ENCODE measurements around the gene FANCE. TPM values are rescaled to one million over a fixed set of nuclear protein-coding genes. Genes with fewer than 3 reads are reported as not detected.

The FANCE gene
- total RNA-seq, 2 experiments from 2014 or later = 1.6 to 1.7 TPM

- ChIA-PET CTCF (no interaction called here), POLR2A (interaction anchor here (1.1 kb wide), 1 partner anchor 24 kb away, joined by 3 read pairs; no protein-coding TSS in a partner anchor)
- Histone ChIP-seq H3K27me3 (ENCODE audit: control insufficient read depth in 1 of 2, insufficient read depth in 2 of 2, low read length in 2 of 2) (no peaks in the 10 kb centered on the region), H3K36me3 (ENCODE audit: insufficient read depth, low read length) (peaks cover 19% of the 10 kb centered on the region), H3K4me1 (ENCODE audit: insufficient read depth, low read length) (peaks cover 3% of the 10 kb centered on the region), H3K27ac (ENCODE audit: low read depth in 1 of 2, low read length in 2 of 2) (no peak overlapping the region), H3K9me3 (ENCODE audit: control insufficient read depth in 1 of 2, insufficient read depth in 1 of 2, low read length in 2 of 2) (no peaks in the 10 kb centered on the region), H3K4me3 (ENCODE audit: low read length) (no peak overlapping the region)
- DNase-seq (no peak), ATAC-seq (ENCODE audit: poor library complexity) (no peak)
- no peaks in the 10 kb centered on the region for H3K27me3 Mint-ChIP-seq
- peaks cover 4% of the 10 kb centered on the region for H3K4me1 Mint-ChIP-seq (ENCODE audit: low read depth)
- H3K4me3 Mint-ChIP-seq = no peak overlapping the region
- intact Hi-C loops (cut with DNase I, micrococcal nuclease) = no loop called here
- no peak for TF ChIP-seq CTCF (IDR thresholded peaks at IDR 0.05)
- H3K36me3 Mint-ChIP-seq (ENCODE audit: low read depth) = peaks cover 5% of the 10 kb centered on the region
- no peaks in the 10 kb centered on the region for H3K9me3 Mint-ChIP-seq
- H3K27ac Mint-ChIP-seq = no peak overlapping the region
These were observed 24.9 kb downstream of the FANCE start for GRCh38 chr6:35477028-35477427.

- intact Hi-C loops (cut with DNase I, micrococcal nuclease) = no loop called here
- Histone ChIP-seq H3K9me3 (ENCODE audit: control insufficient read depth in 1 of 2, insufficient read depth in 1 of 2, low read length in 2 of 2) (no peaks in the 10 kb centered on the region), H3K27me3 (ENCODE audit: control insufficient read depth in 1 of 2, insufficient read depth in 2 of 2, low read length in 2 of 2) (no peaks in the 10 kb centered on the region), H3K4me3 (ENCODE audit: low read length) (no peak overlapping the region), H3K4me1 (ENCODE audit: insufficient read depth, low read length) (no peaks in the 10 kb centered on the region), H3K36me3 (ENCODE audit: insufficient read depth, low read length) (peaks cover 12% of the 10 kb centered on the region), H3K27ac (ENCODE audit: low read depth in 1 of 2, low read length in 2 of 2) (no peak overlapping the region)
- no peak overlapping the region for H3K4me3 Mint-ChIP-seq
- ATAC-seq (ENCODE audit: poor library complexity) (no peak), DNase-seq (no peak)
- H3K36me3 Mint-ChIP-seq (ENCODE audit: low read depth) = no peaks in the 10 kb centered on the region
- POLR2A ChIA-PET = interaction anchor here (0.5 to 1.0 kb wide), 3 partner anchors 9 to 20 kb away, joined by 3 to 5 read pairs (median 4); partner anchors contain the start of gene RPL10A
- no peaks in the 10 kb centered on the region for H3K4me1 Mint-ChIP-seq (ENCODE audit: low read depth)
- CTCF ChIA-PET = interaction anchor here (0.5 to 1.1 kb wide), 4 partner anchors 28 to 656 kb away, joined by 3 to 4 read pairs (median 3); no protein-coding TSS in a partner anchor
- no peak overlapping the region for H3K27ac Mint-ChIP-seq
- H3K27me3 Mint-ChIP-seq = no peaks in the 10 kb centered on the region
- H3K9me3 Mint-ChIP-seq = no peaks in the 10 kb centered on the region
- TF ChIP-seq CTCF (IDR thresholded peaks at IDR 0.05) = no peak
These were observed 25.5 kb downstream of the FANCE start for GRCh38 chr6:35477551-35478179.

GRCh38 chr6:35478259-35478658 is 26.1 kb downstream of the FANCE start:
- DNase-seq = no peak
- no peaks in the 10 kb centered on the region for H3K4me1 Mint-ChIP-seq (ENCODE audit: low read depth)
- ChIA-PET POLR2A (interaction anchor here (0.9 to 1.0 kb wide), 2 partner anchors 9 to 19 kb away, joined by 3 to 4 read pairs; partner anchors contain the start of gene RPL10A), CTCF (interaction anchor here (0.5 to 1.1 kb wide), 2 partner anchors 29 to 656 kb away, joined by 3 to 4 read pairs; no protein-coding TSS in a partner anchor)
- H3K9me3 Mint-ChIP-seq = no peaks in the 10 kb centered on the region
- no peak for ATAC-seq (ENCODE audit: poor library complexity)
- H3K36me3 Mint-ChIP-seq (ENCODE audit: low read depth) = no peaks in the 10 kb centered on the region
- no peak overlapping the region for H3K27ac Mint-ChIP-seq
- no peaks in the 10 kb centered on the region for H3K27me3 ChIP-seq (ENCODE audit: control insufficient read depth in 1 of 2, insufficient read depth in 2 of 2, low read length in 2 of 2)
- peaks cover 7% of the 10 kb centered on the region for H3K36me3 ChIP-seq (ENCODE audit: insufficient read depth, low read length)
- no peaks in the 10 kb centered on the region for H3K27me3 Mint-ChIP-seq
- TF ChIP-seq CTCF (IDR thresholded peaks at IDR 0.05) = no peak
- H3K9me3 ChIP-seq (ENCODE audit: control insufficient read depth in 1 of 2, insufficient read depth in 1 of 2, low read length in 2 of 2) = no peaks in the 10 kb centered on the region
- no peak overlapping the region for H3K4me3 Mint-ChIP-seq
- H3K4me3 ChIP-seq (ENCODE audit: low read length) = no peak overlapping the region
- no peak overlapping the region for H3K27ac ChIP-seq (ENCODE audit: low read depth in 1 of 2, low read length in 2 of 2)
- intact Hi-C loops (cut with DNase I, micrococcal nuclease) = no loop called here
- no peaks in the 10 kb centered on the region for H3K4me1 ChIP-seq (ENCODE audit: insufficient read depth, low read length)

Measured in CD4-positive, alpha-beta T cell (primary cell).